ENCODE data around the gene TFCP2.

Gene TFCP2

DNA sequence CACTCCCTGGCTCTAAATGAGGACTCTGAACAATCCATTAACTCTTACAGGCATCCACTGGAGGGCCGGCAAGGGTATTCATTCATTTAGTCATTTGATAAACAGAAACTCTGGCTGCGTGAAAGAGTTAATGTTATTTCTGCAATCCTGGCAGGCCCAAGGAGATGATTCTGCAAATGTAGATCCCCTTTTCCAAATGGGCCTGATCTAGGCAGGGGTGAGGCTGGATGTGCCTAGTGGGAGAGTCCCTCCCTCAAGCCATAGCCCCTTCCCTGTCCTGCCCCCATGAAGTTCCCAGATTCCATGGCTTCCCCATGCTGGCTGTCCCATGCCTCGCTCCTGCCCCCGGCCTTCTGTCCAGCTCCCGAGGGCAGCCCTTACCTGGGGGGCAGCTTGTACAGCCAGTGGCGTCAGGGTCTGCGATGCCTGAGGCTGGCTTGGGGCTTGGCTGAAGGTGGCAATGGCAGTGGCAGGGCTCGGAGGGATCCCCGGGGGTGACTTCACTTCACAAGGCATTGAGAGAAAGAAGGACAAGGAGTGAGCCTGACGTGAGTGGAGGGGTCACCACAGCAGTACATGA, 26.5 kb upstream of the TFCP2 start:
- H3K36me3 ChIP-seq (ENCODE audit: control insufficient read depth in 2 of 2, insufficient read depth in 1 of 2, low read length in 2 of 2): peaks cover 0 to 4% of the 10 kb centered on the region in 2 experiments; a peak in 2 of 3 replicates
- no peaks in the 10 kb centered on the region for H3K4me1 ChIP-seq (ENCODE audit: control insufficient read depth, insufficient read depth, low read length)
- POLR2A ChIA-PET: no interaction called here
- H3K27ac ChIP-seq (ENCODE audit: extremely low read depth, low read depth, low read length): no peak overlapping the region
- TF ChIP-seq GLI4 (tag by site-specific recombination; IDR thresholded peaks at IDR 0.05) (no peak), ZNF155 (tag by site-specific recombination; IDR thresholded peaks at IDR 0.05) (no peak), ZNF701 (tag by site-specific recombination; IDR thresholded peaks at IDR 0.05) (no peak), ZNF302 (tag by site-specific recombination; IDR thresholded peaks at IDR 0.05; ENCODE audit: low read depth) (no peak), ZNF830 (tag by site-specific recombination; IDR thresholded peaks at IDR 0.05; ENCODE audit: low read depth) (no peak), ZNF350 (tag by site-specific recombination; IDR thresholded peaks at IDR 0.05) (no peak), ZNF416 (tag by site-specific recombination; IDR thresholded peaks at IDR 0.05) (no peak), KLF7 (tag by site-specific recombination; IDR thresholded peaks at IDR 0.05; ENCODE audit: borderline replicate concordance) (no peak), ZXDB (tag by site-specific recombination; IDR thresholded peaks at IDR 0.05) (no peak), ZNF785 (tag by site-specific recombination; IDR thresholded peaks at IDR 0.05) (no peak), ZNF692 (tag by site-specific recombination; IDR thresholded peaks at IDR 0.05) (no peak), ZNF660 (tag by site-specific recombination; IDR thresholded peaks at IDR 0.05) (no peak), ZNF596 (tag by site-specific recombination; IDR thresholded peaks at IDR 0.05) (no peak), ZNF211 (tag by site-specific recombination; IDR thresholded peaks at IDR 0.05; ENCODE audit: low read depth) (no peak), GLIS1 (tag by site-specific recombination; IDR thresholded peaks at IDR 0.05) (no peak), ZNF664 (tag by site-specific recombination; IDR thresholded peaks at IDR 0.05) (no peak), OVOL3 (tag by site-specific recombination; IDR thresholded peaks at IDR 0.05) (no peak), ZNF677 (tag by site-specific recombination; IDR thresholded peaks at IDR 0.05) (no peak)
- TF ChIP-seq, protein P1, sequence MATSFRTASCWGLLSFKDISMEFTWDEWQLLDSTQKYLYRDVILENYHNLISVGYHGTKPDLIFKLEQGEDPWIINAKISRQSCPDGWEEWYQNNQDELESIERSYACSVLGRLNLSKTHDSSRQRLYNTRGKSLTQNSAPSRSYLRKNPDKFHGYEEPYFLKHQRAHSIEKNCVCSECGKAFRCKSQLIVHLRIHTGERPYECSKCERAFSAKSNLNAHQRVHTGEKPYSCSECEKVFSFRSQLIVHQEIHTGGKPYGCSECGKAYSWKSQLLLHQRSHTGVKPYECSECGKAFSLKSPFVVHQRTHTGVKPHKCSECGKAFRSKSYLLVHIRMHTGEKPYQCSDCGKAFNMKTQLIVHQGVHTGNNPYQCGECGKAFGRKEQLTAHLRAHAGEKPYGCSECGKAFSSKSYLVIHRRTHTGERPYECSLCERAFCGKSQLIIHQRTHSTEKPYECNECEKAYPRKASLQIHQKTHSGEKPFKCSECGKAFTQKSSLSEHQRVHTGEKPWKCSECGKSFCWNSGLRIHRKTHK (tag by site-specific recombination; IDR thresholded peaks at IDR 0.05): no peak
- TF ChIP-seq, protein P2, sequence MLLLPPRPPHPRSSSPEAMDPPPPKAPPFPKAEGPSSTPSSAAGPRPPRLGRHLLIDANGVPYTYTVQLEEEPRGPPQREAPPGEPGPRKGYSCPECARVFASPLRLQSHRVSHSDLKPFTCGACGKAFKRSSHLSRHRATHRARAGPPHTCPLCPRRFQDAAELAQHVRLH (tag by site-specific recombination; IDR thresholded peaks at IDR 0.05): no peak
- no peaks in the 10 kb centered on the region for H3K9me3 ChIP-seq (ENCODE audit: control insufficient read depth, insufficient read depth, low read depth, low read length)
- no peak overlapping the region for H3K4me3 ChIP-seq (ENCODE audit: low read depth, low read length)
- CTCF ChIA-PET: interaction anchor here (1.1 kb wide), 1 partner anchor 15 kb away, joined by 4 read pairs; no protein-coding TSS in a partner anchor

DNA sequence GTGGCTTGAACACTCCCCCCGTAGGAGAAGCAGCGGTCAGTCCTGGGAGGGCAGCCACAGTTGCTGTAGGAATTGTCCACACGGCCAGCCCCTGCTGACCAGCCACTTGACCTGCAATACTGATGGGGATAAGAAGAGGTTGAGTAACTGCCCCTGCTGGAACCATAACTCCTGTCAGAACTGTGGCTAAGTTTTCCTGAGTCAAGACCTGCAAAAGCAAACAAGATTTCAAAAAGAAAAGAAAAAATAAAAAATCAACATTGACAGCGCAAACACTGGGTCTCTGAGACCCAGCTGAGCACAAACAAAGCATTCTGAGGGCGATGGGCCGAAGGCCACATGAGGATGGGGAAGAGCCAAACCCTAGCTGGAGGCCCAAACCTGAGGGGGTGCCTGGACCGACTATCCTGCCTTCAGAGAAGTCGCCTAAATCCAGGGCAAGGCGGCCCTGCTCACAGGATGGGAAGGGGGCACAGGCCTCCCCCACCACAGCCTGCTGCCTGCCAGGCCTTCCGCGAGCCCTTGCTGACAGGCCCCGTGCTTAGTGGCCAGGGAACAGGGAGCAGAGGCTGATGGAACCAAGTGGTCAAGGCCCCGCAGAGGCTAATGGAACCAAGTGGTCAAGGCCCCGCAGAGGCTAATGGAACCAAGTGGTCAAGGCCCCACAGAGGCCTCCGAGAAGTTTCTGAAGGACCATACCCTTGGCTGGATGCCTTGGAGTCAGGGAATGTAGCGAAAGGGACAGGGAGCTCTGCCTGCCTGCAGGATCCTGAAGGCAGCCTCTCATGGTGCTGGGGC, 25.8 kb upstream of the TFCP2 start:
- TF ChIP-seq RBAK (tag by site-specific recombination; IDR thresholded peaks at IDR 0.05) (no peak), ZNF184 (tag by site-specific recombination; IDR thresholded peaks at IDR 0.05) (no peak), ZNF544 (tag by site-specific recombination; IDR thresholded peaks at IDR 0.05) (no peak)
- H3K27ac ChIP-seq (ENCODE audit: extremely low read depth, low read depth, low read length): no peak overlapping the region
- POLR2A ChIA-PET: no interaction called here
- no peak overlapping the region for H3K4me3 ChIP-seq (ENCODE audit: low read depth, low read length)
- CTCF ChIA-PET: no interaction called here
- H3K9me3 ChIP-seq (ENCODE audit: control insufficient read depth, insufficient read depth, low read depth, low read length): no peaks in the 10 kb centered on the region
- H3K36me3 ChIP-seq (ENCODE audit: control insufficient read depth in 2 of 2, insufficient read depth in 1 of 2, low read length in 2 of 2): peaks cover 0 to 4% of the 10 kb centered on the region in 2 experiments; a peak in 2 of 3 replicates
- H3K4me1 ChIP-seq (ENCODE audit: control insufficient read depth, insufficient read depth, low read length): no peaks in the 10 kb centered on the region
